Measurements from ENCODE around the gene MLANA.

The MLANA gene

DNA sequence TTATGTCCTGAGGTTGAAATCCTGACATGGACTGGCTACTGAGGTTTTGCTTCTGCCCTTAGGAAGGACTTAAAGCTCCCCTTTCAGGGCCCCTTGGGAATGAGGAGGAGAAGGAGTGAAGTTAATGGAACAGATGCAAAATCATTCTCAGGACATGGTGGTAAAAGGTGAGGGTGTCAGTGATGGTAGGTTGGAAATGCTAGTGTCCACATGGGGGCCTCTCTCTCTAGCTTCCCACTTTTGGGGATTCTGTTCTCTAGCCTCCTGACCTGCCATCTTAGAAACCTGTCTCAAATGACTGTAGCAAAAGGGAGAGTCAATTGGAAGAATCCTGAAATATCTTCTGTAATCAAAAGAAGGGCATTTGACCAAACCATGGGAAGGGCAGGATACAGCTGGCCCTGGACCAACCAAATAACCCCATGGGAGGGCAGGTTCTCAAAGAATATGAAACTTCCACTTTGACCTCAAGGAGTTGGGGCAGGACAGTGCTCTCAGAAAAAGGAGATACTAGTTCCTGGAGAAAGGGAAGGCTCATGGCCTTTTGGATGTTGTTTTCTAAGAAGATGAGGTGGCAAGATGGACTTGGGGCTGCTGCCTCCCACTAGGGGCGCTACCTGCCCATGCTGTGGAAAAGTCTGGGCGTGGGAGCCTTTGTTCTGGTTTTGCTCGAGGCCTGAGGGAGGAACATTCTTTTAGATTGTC lies 21.2 kb upstream of the MLANA start:
- H3K4me3 ChIP-seq (ENCODE audit: low read depth, low read length) = no peak overlapping the region
- TF ChIP-seq, protein P1, sequence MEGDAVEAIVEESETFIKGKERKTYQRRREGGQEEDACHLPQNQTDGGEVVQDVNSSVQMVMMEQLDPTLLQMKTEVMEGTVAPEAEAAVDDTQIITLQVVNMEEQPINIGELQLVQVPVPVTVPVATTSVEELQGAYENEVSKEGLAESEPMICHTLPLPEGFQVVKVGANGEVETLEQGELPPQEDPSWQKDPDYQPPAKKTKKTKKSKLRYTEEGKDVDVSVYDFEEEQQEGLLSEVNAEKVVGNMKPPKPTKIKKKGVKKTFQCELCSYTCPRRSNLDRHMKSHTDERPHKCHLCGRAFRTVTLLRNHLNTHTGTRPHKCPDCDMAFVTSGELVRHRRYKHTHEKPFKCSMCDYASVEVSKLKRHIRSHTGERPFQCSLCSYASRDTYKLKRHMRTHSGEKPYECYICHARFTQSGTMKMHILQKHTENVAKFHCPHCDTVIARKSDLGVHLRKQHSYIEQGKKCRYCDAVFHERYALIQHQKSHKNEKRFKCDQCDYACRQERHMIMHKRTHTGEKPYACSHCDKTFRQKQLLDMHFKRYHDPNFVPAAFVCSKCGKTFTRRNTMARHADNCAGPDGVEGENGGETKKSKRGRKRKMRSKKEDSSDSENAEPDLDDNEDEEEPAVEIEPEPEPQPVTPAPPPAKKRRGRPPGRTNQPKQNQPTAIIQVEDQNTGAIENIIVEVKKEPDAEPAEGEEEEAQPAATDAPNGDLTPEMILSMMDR (IDR thresholded peaks at IDR 0.05; ENCODE audit: low read depth, low read length) = peak; percentile 43
- no peaks in the 10 kb centered on the region for H3K27me3 ChIP-seq (ENCODE audit: insufficient read depth, low read depth, severe bottlenecking)
- H3K9me3 ChIP-seq (ENCODE audit: severe bottlenecking) = no peaks in the 10 kb centered on the region
- no peak for DNase-seq
- H3K36me3 ChIP-seq = no peaks in the 10 kb centered on the region
- no peak overlapping the region for H3K27ac ChIP-seq

DNA sequence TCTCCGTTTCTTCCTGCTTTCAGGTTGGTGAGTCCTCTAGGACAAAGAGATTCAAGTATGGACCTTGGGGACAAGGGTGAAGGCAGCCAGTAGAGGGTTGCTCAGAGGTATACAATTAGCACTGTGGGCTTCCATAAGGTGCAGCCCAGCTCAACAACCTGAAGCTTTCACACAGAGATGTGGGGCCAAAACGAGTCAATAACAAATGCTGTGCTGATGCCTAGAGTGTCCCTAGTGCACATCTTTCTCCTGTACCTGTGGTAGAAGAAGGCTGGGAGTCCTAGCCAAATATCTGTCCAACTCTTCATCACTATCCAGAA lies 20.7 kb upstream of the MLANA start:
- no peak overlapping the region for H3K4me3 ChIP-seq (ENCODE audit: low read depth, low read length)
- TF ChIP-seq, protein P1 (IDR thresholded peaks at IDR 0.05; ENCODE audit: low read depth, low read length) = no peak
- DNase-seq = no peak
- H3K27ac ChIP-seq = no peak overlapping the region
- H3K36me3 ChIP-seq = no peaks in the 10 kb centered on the region
- no peaks in the 10 kb centered on the region for H3K27me3 ChIP-seq (ENCODE audit: insufficient read depth, low read depth, severe bottlenecking)
- H3K9me3 ChIP-seq (ENCODE audit: severe bottlenecking) = no peaks in the 10 kb centered on the region

DNA sequence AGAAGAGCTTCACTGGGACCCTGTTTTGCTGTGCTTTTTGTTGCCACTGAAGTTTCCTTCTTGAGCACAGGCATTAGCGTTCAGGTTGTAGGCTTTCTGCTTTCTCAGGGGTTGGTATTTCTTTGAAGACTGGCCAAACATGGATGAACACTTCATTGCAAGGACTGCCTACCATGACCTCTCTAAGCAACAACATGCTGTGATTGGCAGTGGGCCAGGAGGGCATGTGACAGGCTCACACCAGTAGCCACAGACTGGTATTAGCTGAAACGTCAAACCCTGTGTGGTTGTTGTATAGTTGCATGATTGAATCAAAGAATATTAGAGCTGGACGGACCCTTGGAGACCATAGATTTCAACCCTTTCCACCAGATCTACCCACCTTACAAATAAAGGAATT lies 20.0 kb upstream of the MLANA start:
- TF ChIP-seq, protein P1 (IDR thresholded peaks at IDR 0.05; ENCODE audit: low read depth, low read length) = no peak
- H3K9me3 ChIP-seq (ENCODE audit: severe bottlenecking) = no peaks in the 10 kb centered on the region

GRCh38 chr9:5871785-5872184 lies 18.9 kb upstream of the MLANA start:
- H3K4me3 ChIP-seq (ENCODE audit: low read depth, low read length) = no peak overlapping the region
- no peaks in the 10 kb centered on the region for H3K9me3 ChIP-seq (ENCODE audit: severe bottlenecking)
- TF ChIP-seq, protein P1 (IDR thresholded peaks at IDR 0.05; ENCODE audit: low read depth, low read length) = no peak
- no peaks in the 10 kb centered on the region for H3K36me3 ChIP-seq
- no peak for DNase-seq
- H3K27me3 ChIP-seq (ENCODE audit: insufficient read depth, low read depth, severe bottlenecking) = no peaks in the 10 kb centered on the region
- H3K27ac ChIP-seq = no peak overlapping the region

More for the DNA sequence above, 20.0 kb upstream of the MLANA start:
- Histone ChIP-seq H3K4me3 (ENCODE audit: low read depth, low read length) (no peak overlapping the region), H3K27me3 (ENCODE audit: insufficient read depth, low read depth, severe bottlenecking) (no peaks in the 10 kb centered on the region), H3K27ac (no peak overlapping the region), H3K36me3 (no peaks in the 10 kb centered on the region)
- no peak for DNase-seq

- no peaks in the 10 kb centered on the region for H3K9me3 ChIP-seq (ENCODE audit: severe bottlenecking)
- H3K27ac ChIP-seq = no peak overlapping the region
- no peak for DNase-seq
- H3K36me3 ChIP-seq = no peaks in the 10 kb centered on the region
- H3K27me3 ChIP-seq (ENCODE audit: insufficient read depth, low read depth, severe bottlenecking) = no peaks in the 10 kb centered on the region
- no peak overlapping the region for H3K4me3 ChIP-seq (ENCODE audit: low read depth, low read length)
- TF ChIP-seq, protein P1 (IDR thresholded peaks at IDR 0.05; ENCODE audit: low read depth, low read length) = no peak
Observed at GRCh38 chr9:5872511-5872910, 18.2 kb upstream of the MLANA start.

DNA sequence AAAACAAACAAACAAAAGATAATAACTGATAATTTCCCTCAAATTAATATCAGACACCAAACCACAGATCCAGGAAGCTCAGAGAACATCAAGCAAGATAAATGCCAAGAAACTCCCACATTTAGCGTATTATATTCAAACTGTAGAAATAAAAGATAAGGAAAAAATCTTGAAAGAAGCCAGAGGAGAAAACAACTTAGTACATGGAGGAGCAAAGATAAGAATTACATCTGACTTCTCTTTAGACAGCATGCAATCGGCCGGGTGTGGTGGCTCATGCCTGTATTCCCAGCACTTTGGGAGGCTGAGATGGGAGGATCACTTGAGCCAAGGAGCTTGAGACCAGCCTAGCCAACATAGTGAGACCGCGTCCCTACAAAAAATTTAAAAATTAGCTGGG lies 17.2 kb upstream of the MLANA start:
- TF ChIP-seq, protein P1 (IDR thresholded peaks at IDR 0.05; ENCODE audit: low read depth, low read length) = no peak
- no peaks in the 10 kb centered on the region for H3K9me3 ChIP-seq (ENCODE audit: severe bottlenecking)
- DNase-seq = no peak

More for the DNA sequence above, 17.2 kb upstream of the MLANA start:
- H3K36me3 ChIP-seq = no peaks in the 10 kb centered on the region
- H3K27ac ChIP-seq = no peak overlapping the region
- H3K4me3 ChIP-seq (ENCODE audit: low read depth, low read length) = no peak overlapping the region
- no peaks in the 10 kb centered on the region for H3K27me3 ChIP-seq (ENCODE audit: insufficient read depth, low read depth, severe bottlenecking)
